Trophoblast cell (in vitro differentiated cells and primary cell): ENCODE data around the gene RIPK4.

ENCODE experiments used
- DNase-seq, 2 donors: peaks; one replicate each; pipeline ENCODE4 v3.0.0-alpha.2; 2016
- H2AFZ ChIP-seq: 2 replicates; pipeline ENCODE4 v1.6.1; 2013; ENCODE audit warnings: low read length, moderate library complexity, mild to moderate bottlenecking; ENCODE audit not compliant: insufficient read depth, poor library complexity
- H2AK5ac ChIP-seq: 2 replicates; pipeline ENCODE4 v1.6.1; 2013; ENCODE audit warnings: mild to moderate bottlenecking, low read length
- H2BK120ac ChIP-seq: 2 replicates; pipeline ENCODE4 v1.6.1; 2013; ENCODE audit warnings: low read length, mild to moderate bottlenecking, moderate library complexity; ENCODE audit not compliant: insufficient read depth, poor library complexity
- H2BK12ac ChIP-seq: 2 replicates; pipeline ENCODE4 v1.6.1; 2013; ENCODE audit warnings: mild to moderate bottlenecking, low read length, moderate library complexity
- H2BK5ac ChIP-seq: 2 replicates; pipeline ENCODE4 v1.6.1; 2013; ENCODE audit warnings: low read length, low read depth, moderate library complexity, mild to moderate bottlenecking; ENCODE audit not compliant: poor library complexity
- H3K14ac ChIP-seq: 2 replicates; pipeline ENCODE4 v1.6.1; 2013; ENCODE audit warnings: mild to moderate bottlenecking, low read length
- H3K18ac ChIP-seq: 2 replicates; pipeline ENCODE4 v1.6.1; 2013; ENCODE audit warnings: mild to moderate bottlenecking, low read length
- H3K23ac ChIP-seq: 2 replicates; pipeline ENCODE4 v1.6.1; 2013; ENCODE audit warnings: low read length
- H3K27ac ChIP-seq: 2 replicates; pipeline ENCODE4 v1.5.1; 2013; ENCODE audit warnings: low read depth, mild to moderate bottlenecking, inconsistent platforms, low read length, moderate library complexity
- H3K27me3 ChIP-seq: 2 replicates; pipeline ENCODE4 v1.6.1; 2013; ENCODE audit warnings: inconsistent platforms, mild to moderate bottlenecking, low read length, moderate library complexity; ENCODE audit not compliant: insufficient read depth
- H3K36me3 ChIP-seq, 2 experiments: 1 replicate in 1 of 2; 2 replicates in 1 of 2; pipeline ENCODE4 v1.6.1; 2013; ENCODE audit warnings: low read length in 2 of 2, mild to moderate bottlenecking in 2 of 2, moderate library complexity in 1 of 2; ENCODE audit not compliant: insufficient read depth in 2 of 2, control insufficient read depth in 1 of 2
- H3K4ac ChIP-seq: 2 replicates; pipeline ENCODE4 v1.6.1; 2013; ENCODE audit warnings: low read depth, mild to moderate bottlenecking, low read length, moderate library complexity
- H3K4me1 ChIP-seq, 2 experiments: 1 replicate in 1 of 2; 2 replicates in 1 of 2; pipeline ENCODE4 v1.6.1; 2013; ENCODE audit warnings: low read length in 2 of 2, mild to moderate bottlenecking in 2 of 2, moderate library complexity in 1 of 2; ENCODE audit not compliant: insufficient read depth in 2 of 2, control insufficient read depth in 1 of 2
- H3K4me2 ChIP-seq: 2 replicates; pipeline ENCODE4 v1.6.1; 2013; ENCODE audit warnings: inconsistent platforms, mild to moderate bottlenecking, low read length, moderate library complexity
- H3K4me3 ChIP-seq: 2 replicates; pipeline ENCODE4 v1.5.1; 2013; ENCODE audit warnings: mild to moderate bottlenecking, low read depth, low read length, inconsistent platforms
- H3K79me1 ChIP-seq: one replicate; pipeline ENCODE4 v1.6.1; 2013; ENCODE audit warnings: low read length
- H3K79me2 ChIP-seq: 2 replicates; pipeline ENCODE4 v1.6.1; 2013; ENCODE audit warnings: low read length, mild to moderate bottlenecking; ENCODE audit not compliant: control insufficient read depth, insufficient read depth, poor library complexity
- H3K9ac ChIP-seq: 2 replicates; pipeline ENCODE4 v1.6.1; 2013; ENCODE audit warnings: mild to moderate bottlenecking, low read length
- H3K9me3 ChIP-seq: 2 replicates; pipeline ENCODE4 v1.6.1; 2013; ENCODE audit warnings: low read depth, mild to moderate bottlenecking, control low read depth, inconsistent platforms, low read length; ENCODE audit not compliant: insufficient read depth
- H4K12ac ChIP-seq: 2 replicates; pipeline ENCODE4 v1.6.1; 2013; ENCODE audit warnings: low read depth, mild to moderate bottlenecking, low read length, moderate library complexity
- H4K8ac ChIP-seq: 2 replicates; pipeline ENCODE4 v1.6.1; 2013; ENCODE audit warnings: low read depth, mild to moderate bottlenecking, low read length, moderate library complexity
- H4K91ac ChIP-seq: one replicate; pipeline ENCODE4 v1.6.1; 2013; ENCODE audit warnings: low read depth, mild to moderate bottlenecking, low read length, moderate library complexity
- WGBS: extraction: QIAGEN DNeasy Blood & Tissue Kit; methylation state at CpG from one replicate; pipeline ENCODE4 v1.1.7; 2013; ENCODE audit warnings: missing lambda C conversion rate; ENCODE audit not compliant: insufficient read length, insufficient coverage; ENCODE audit errors: extremely low coverage; 5-methylcytosine and 5-hydroxymethylcytosine counted together

The RIPK4 gene

GRCh38 chr21:41776778-41777177 lies 9.9 kb upstream of the RIPK4 start:
- no CpG with 5 or more reads among the region's 4 CpGs for WGBS
- Histone ChIP-seq H3K4ac (no peak overlapping the region), H3K4me3 (no peak overlapping the region), H3K36me3 (no peaks in the 10 kb centered on the region), H3K79me2 (no peaks in the 10 kb centered on the region), H4K12ac (no peak overlapping the region), H2BK120ac (no peak overlapping the region), H3K27ac (no peak overlapping the region), H3K27me3 (no peaks in the 10 kb centered on the region), H2AFZ (no peak overlapping the region), H2BK5ac (no peak overlapping the region), H3K4me1 (peaks cover 7 to 8% of the 10 kb centered on the region in 2 experiments), H4K91ac (no peak overlapping the region), H2BK12ac (no peak overlapping the region), H4K8ac (no peak overlapping the region), H3K9me3 (no peaks in the 10 kb centered on the region), H3K79me1 (peaks cover 2% of the 10 kb centered on the region), H3K18ac (no peak overlapping the region), H3K23ac (no peak overlapping the region), H2AK5ac (no peak overlapping the region), H3K14ac (no peak overlapping the region), H3K4me2 (no peak overlapping the region), H3K9ac (no peak overlapping the region)
- no peak for DNase-seq

GRCh38 chr21:41775149-41775472 lies 8.3 kb upstream of the RIPK4 start:
- no peak overlapping the region for H3K23ac ChIP-seq
- no peaks in the 10 kb centered on the region for H3K9me3 ChIP-seq
- no peak overlapping the region for H4K12ac ChIP-seq
- H2BK12ac ChIP-seq: no peak overlapping the region
- no peak overlapping the region for H4K91ac ChIP-seq
- no peak overlapping the region for H3K4me3 ChIP-seq
- no peak overlapping the region for H2BK120ac ChIP-seq
- H2BK5ac ChIP-seq: no peak overlapping the region
- H3K79me2 ChIP-seq: no peaks in the 10 kb centered on the region
- no peak overlapping the region for H4K8ac ChIP-seq
- H2AFZ ChIP-seq: no peak overlapping the region
- H3K4ac ChIP-seq: no peak overlapping the region
- H3K14ac ChIP-seq: no peak overlapping the region
- peaks cover 7 to 8% of the 10 kb centered on the region in 2 experiments for H3K4me1 ChIP-seq
- H3K9ac ChIP-seq: no peak overlapping the region
- peaks cover 2% of the 10 kb centered on the region for H3K79me1 ChIP-seq
- no peak overlapping the region for H2AK5ac ChIP-seq
- H3K4me2 ChIP-seq: no peak overlapping the region
- H3K36me3 ChIP-seq: no peaks in the 10 kb centered on the region
- no peak for DNase-seq
- H3K27ac ChIP-seq: no peak overlapping the region
- H3K27me3 ChIP-seq: no peaks in the 10 kb centered on the region
- H3K18ac ChIP-seq: no peak overlapping the region
- WGBS: no CpG with 5 or more reads among the region's 3 CpGs

- no peak overlapping the region for H3K4ac ChIP-seq
- no peak overlapping the region for H3K27ac ChIP-seq
- H4K91ac ChIP-seq: no peak overlapping the region
- no peaks in the 10 kb centered on the region for H3K79me2 ChIP-seq
- H3K18ac ChIP-seq: no peak overlapping the region
- H3K79me1 ChIP-seq: peaks cover 2% of the 10 kb centered on the region
- no peak overlapping the region for H3K4me2 ChIP-seq
- H2AFZ ChIP-seq: no peak overlapping the region
- no peak overlapping the region for H3K23ac ChIP-seq
- no peaks in the 10 kb centered on the region for H3K36me3 ChIP-seq
- H2BK5ac ChIP-seq: no peak overlapping the region
- no peak overlapping the region for H3K4me3 ChIP-seq
- no peak overlapping the region for H2BK12ac ChIP-seq
- peaks cover 4% of the 10 kb centered on the region for H3K27me3 ChIP-seq
- no peaks in the 10 kb centered on the region for H3K9me3 ChIP-seq
- H4K12ac ChIP-seq: no peak overlapping the region
- no peak overlapping the region for H4K8ac ChIP-seq
- no peak for DNase-seq
- H3K9ac ChIP-seq: no peak overlapping the region
- peaks cover 7 to 8% of the 10 kb centered on the region in 2 experiments for H3K4me1 ChIP-seq
- no CpG with 5 or more reads among the region's 10 CpGs for WGBS
- no peak overlapping the region for H2BK120ac ChIP-seq
- no peak overlapping the region for H3K14ac ChIP-seq
- H2AK5ac ChIP-seq: no peak overlapping the region
Measured at GRCh38 chr21:41774467-41775148, 7.8 kb upstream of the RIPK4 start.

GRCh38 chr21:41772351-41773080 lies 5.7 kb upstream of the RIPK4 start:
- H4K12ac ChIP-seq: no peak overlapping the region
- H3K4me1 ChIP-seq: peaks cover 11 to 12% of the 10 kb centered on the region in 2 experiments
- no peak overlapping the region for H3K23ac ChIP-seq
- no peak overlapping the region for H2AFZ ChIP-seq
- H3K14ac ChIP-seq: peak overlapping the region; percentile 17
- peaks cover 2% of the 10 kb centered on the region for H3K79me1 ChIP-seq
- no peak overlapping the region for H4K8ac ChIP-seq
- no peak for DNase-seq
- no peak overlapping the region for H3K27ac ChIP-seq
- H2BK120ac ChIP-seq: no peak overlapping the region
- H2BK12ac ChIP-seq: no peak overlapping the region
- no peak overlapping the region for H3K9ac ChIP-seq
- peaks cover 9% of the 10 kb centered on the region for H3K27me3 ChIP-seq
- no peaks in the 10 kb centered on the region for H3K36me3 ChIP-seq
- no peak overlapping the region for H3K4me3 ChIP-seq
- H2BK5ac ChIP-seq: no peak overlapping the region
- no peak overlapping the region for H2AK5ac ChIP-seq
- H3K18ac ChIP-seq: no peak overlapping the region
- no peak overlapping the region for H3K4me2 ChIP-seq
- no CpG with 5 or more reads among the region's 16 CpGs for WGBS
- H3K79me2 ChIP-seq: no peaks in the 10 kb centered on the region
- H4K91ac ChIP-seq: no peak overlapping the region
- H3K9me3 ChIP-seq: no peaks in the 10 kb centered on the region
- H3K4ac ChIP-seq: no peak overlapping the region
